T-helper 1 cell treated with Interleukin-12 subunit alpha and Interleukin-12 subunit beta and Interleukin-4 antibody, amounts not matched to agents 30 ng/mL and 1 ng/mL, for 36 hours (primary cell): ENCODE data around the gene AMZ1. TPM values are rescaled to one million over a fixed set of nuclear protein-coding genes. Genes with fewer than 3 reads are reported as not detected.
"Not testable (repeated sequence)": the region's sequence is repeated elsewhere in the genome, so short reads cannot be mapped to it uniquely, and the experiment has no call there.

Source experiments
- intact Hi-C: fragments of 100-400 bp; cut with micrococcal nuclease; formaldehyde crosslinking; loops from one replicate; pipeline ENCODE4 v1.15.1; 2024
- total RNA-seq: library from RNA; stranded (reverse); gene quantifications from 2 replicates; pipeline ENCODE4 v1.2.3, GENCODE V29; 2022

Gene AMZ1
- total RNA-seq, 1 donor from 2014 or later: 0.27 TPM

DNA sequence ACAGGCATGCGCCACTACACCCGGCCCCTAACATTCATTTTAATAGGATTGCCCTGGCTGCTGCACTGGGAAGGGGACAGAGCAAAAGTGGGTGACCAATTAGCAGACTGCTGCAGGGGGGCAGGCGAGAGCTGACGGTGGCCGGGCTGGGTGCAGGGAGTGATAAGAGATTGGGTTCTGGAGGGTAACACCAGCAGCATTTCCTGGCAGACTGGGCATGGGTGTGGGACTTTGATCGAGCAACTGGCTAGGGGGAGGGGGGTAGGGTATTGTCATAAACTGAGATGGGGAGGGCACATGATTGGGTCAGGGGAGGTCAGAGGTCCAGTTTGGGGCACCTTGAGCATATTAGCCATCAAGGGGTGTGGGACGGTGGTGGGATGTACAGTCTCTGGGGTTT lies 20.2 kb upstream of the AMZ1 start:
- intact Hi-C loops: no loop called here

DNA sequence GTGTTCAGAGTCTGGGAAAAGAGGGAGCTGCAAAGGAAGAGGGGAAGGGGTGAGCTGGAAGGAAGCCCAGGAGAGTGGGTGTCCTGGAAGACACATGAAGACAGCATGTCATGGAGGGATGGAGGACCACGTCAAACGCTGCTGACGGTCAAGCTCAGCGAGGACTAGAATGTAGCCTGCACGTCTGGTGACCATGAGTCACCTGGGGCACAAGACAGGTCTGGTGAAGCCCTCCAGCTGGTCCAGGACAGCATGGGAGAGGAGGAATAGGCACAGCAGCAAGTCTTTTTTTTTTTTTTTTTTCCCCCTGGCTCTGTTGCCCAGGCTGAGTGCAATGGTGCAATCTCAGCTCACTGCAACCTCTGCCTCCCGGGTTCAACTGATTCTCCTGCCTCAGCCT lies 19.6 kb upstream of the AMZ1 start:
- intact Hi-C loops: no loop called here

GRCh38 chr7:2670171-2670570 lies 17.8 kb upstream of the AMZ1 start:
- intact Hi-C loops: no loop called here

DNA sequence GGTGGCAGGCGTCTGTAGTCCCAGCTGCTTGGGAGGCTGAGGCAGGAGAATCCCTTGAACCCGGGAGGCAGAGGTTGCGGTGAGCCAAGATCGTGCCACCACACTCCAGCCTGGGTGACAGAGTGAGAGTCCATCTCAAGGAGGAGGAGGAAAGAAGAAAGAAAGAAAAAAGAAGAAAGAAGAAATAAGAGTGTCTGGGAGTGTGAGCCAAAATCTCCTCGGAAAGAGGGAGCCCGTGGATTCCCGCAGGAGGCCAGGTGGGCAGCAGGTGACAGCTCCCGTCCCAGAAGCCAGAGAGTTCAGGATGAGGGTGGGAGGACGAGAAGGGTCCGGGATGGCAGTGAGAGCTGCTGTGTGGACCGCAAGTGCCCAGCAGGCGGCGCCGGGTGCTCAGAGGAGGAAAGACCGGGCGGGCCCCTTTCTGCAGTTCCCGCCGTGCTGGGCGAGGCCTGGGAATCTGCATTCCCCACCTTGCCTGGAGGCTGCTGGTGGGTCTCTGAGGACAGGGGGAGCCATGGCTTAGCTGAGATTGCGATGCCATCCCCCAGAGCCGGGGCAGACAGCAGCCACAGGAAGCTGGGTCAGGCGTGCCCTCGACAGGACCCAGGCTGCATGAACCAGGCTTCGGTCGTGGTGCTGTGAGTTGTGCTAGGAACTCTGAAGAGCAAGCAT lies 17.1 kb upstream of the AMZ1 start:
- intact Hi-C loops: loop anchor here (1.0 kb wide), 2 partner anchors 38 to 192 kb away; no protein-coding TSS in a partner anchor

DNA sequence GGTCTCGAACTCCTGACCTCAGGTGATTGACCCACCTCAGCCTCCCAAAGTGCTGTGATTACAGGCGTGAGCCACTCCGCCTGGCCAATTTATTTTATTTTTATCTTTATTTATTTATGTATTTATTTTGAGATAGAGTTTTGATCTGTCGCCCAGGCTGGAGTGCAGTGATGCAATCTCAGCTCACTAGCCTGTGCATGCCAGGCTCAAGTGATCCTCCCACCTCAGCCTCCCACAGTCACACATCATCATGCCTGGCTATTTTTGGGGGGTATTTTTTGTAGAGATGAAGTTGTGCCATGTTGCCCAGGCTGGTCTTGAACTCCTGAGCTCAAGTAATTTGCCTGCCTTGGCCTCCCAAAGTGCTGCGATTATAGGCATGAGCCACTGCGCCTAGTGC lies 14.8 kb upstream of the AMZ1 start:
- intact Hi-C loops: not testable (repeated sequence)

DNA sequence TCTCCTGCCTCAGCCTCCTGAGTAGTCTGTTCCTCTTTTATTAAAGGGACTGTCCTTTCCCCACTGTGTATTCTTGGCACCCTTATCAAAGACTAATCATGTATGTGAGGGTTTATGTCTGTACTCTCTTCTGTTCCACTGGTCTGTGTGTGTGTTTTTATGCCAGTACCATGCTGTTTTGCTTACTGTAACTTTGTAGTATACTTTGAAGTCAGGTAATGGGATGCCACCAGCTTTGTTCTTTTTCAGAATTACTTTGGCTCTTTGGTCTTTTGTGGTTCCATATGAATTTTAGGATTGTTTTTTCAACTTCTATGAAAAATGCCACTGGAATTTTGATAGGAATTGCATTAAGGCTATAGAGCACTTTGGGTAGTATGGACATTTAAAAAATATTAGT lies 14.1 kb upstream of the AMZ1 start:
- intact Hi-C loops: no loop called here

DNA sequence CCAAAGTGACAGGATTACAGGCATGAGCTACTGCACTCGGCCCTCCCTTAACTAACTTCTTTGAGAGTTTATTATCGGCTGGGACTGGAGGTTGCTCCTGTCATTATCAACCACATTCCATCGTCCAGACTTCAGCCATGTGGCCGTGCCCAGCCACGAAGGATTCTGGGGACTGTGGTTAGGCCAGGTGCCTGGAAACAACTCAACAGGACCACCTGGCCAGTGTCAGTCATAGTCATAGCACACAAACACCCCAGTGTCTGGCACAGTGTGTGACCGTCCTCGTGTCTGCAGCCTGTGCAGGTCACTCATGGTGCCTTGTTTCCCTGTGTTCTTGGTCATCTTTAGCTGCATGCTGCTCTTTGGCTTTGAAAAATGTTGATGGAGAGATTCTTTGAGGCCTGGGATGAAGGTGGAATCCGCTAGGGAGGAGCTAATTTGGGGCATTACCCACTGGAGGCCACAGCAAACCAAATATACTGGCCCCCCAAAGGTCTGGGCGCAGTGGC lies 12.7 kb upstream of the AMZ1 start:
- intact Hi-C loops: no loop called here

- intact Hi-C loops: not testable (repeated sequence)
Observed at GRCh38 chr7:2676576-2676975, 11.4 kb upstream of the AMZ1 start.

DNA sequence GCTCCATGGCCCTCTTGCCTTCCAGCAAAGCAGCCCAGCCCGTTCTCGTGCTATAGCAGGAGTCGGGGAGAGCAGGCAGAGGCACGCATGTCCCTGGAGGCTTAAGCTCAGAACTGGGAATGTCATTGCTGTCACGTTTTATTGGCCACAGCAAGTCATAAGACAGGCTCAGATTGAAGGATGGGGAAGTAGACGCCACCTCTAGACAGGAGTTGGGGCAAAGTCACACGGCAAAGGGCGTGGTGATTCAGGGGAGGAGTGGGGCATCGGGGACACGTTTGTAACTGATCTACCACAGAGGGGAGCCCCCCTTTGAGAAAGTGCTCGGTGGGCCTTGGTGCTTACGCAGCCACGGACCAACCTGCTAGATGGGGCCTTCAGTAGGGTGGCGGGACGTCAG lies 9.5 kb upstream of the AMZ1 start:
- intact Hi-C loops: not testable (repeated sequence)

- intact Hi-C loops: loop anchor here (2.0 kb wide), 1 partner anchor 197 kb away; no protein-coding TSS in a partner anchor
Observed at GRCh38 chr7:2679135-2680127, 8.6 kb upstream of the AMZ1 start.

GRCh38 chr7:2680256-2680655 lies 7.7 kb upstream of the AMZ1 start:
- intact Hi-C loops: loop anchor here (2.0 kb wide), 1 partner anchor 197 kb away; no protein-coding TSS in a partner anchor

DNA sequence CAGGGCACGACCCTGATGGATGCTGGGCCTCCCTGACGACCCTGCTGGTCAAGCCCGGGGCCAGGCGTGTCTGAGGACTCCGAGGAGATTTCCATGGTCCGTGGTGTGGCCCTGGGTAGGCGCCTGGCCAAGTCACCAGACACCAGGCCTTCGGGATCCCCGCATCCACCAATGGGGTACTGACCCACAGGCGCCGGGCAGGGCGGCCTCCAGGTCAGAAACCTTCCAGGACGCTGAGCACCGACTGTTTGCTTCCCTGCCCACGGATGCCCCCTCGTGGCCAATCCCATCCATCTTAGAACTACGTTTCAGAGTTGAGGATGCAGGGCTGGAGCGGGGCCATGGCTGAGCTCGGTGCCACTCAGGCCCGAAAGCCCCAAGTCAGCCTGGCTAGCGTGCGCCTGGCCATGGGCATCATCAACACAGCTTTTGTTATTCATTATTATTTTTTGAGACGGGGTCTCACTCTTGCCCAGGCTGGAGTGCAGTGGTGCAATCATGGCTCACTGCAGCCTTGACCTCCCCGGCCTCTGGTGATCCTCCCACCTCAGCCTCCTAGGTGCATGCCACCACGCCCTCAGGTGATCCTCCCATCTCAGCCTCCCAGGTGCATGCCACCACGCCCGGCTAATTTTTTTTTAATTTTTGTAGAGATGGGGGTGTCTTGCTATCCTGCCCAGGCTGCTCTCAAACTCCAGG lies 7.1 kb upstream of the AMZ1 start:
- intact Hi-C loops: loop anchor here (1.0 to 2.0 kb wide), 2 partner anchors 198 to 230 kb away; no protein-coding TSS in a partner anchor

GRCh38 chr7:2681929-2682799 lies 5.8 kb upstream of the AMZ1 start:
- intact Hi-C loops: loop anchor here (1.0 to 2.0 kb wide), 2 partner anchors 199 to 231 kb away; no protein-coding TSS in a partner anchor

DNA sequence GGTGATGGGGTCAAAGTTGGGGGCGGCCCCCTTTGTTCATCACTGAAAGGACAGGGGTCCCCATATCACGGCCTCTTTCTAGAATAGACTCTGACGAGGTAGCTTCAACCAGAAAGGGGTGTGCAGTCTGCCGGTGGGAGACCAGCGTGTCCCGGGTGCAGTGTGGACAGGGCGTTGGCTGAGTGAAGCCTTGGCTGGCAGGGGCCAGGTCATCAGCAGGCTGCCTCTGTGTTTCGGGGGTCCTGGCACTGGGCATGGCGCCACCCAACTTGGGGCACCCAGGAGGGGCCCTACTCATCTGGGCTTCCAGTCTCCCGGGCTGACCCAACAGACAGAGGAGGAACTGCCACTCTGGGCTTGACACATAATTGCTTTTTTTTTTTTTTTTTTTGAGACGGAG lies 3.5 kb upstream of the AMZ1 start:
- intact Hi-C loops: no loop called here

GRCh38 chr7:2686101-2686500 lies 1.9 kb upstream of the AMZ1 start:
- intact Hi-C loops: no loop called here

GRCh38 chr7:2687338-2687869 lies 598 bp upstream of the AMZ1 start:
- intact Hi-C loops: no loop called here

GRCh38 chr7:2688409-2689342 lies 674 bp downstream of the AMZ1 start:
- intact Hi-C loops: no loop called here

DNA sequence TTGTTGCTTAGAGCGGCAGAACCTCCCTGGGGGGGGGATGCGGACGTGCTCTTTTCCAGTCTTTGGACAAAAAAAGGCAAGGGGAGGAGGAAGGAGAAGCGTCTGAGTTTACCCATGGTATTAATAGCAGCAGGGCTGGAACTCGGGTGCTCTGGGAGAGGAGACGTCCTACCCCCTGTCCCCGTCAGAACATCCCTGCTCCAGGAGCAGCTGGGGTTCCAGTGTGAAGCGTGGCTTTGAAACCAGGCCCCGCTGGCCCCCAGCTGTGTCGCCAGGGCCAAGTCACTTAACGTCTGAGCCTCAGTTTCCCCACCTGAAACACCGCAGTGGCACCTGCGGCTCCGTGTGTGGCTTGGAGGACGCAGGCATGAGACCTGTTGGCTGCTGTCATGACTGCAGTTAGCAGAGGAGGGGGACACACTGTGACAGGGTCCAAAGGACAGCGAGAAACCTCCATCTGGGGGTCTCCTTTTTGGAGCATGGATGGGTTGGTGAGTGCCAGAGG lies 1.4 kb downstream of the AMZ1 start:
- intact Hi-C loops: no loop called here
